CD4-positive, alpha-beta T cell treated with Interleukin-4 for 4 hours (primary cell): ENCODE data around the gene SAP130.

ENCODE experiments used
- DNase-seq: peaks from one replicate; pipeline ENCODE4 v3.0.0-alpha.2; 2020

Gene SAP130

GRCh38 chr2:128024816-128025215 is 3.0 kb downstream of the SAP130 start:
- no peak for DNase-seq

GRCh38 chr2:128017561-128017960 is 10.3 kb downstream of the SAP130 start:
- no peak for DNase-seq

- DNase-seq: no peak
Measured at GRCh38 chr2:128016620-128017019, 11.2 kb downstream of the SAP130 start.

GRCh38 chr2:128012698-128013097 is 15.2 kb downstream of the SAP130 start:
- DNase-seq: no peak

- no peak for DNase-seq
Measured at GRCh38 chr2:128008074-128008672, 19.7 kb downstream of the SAP130 start.

GRCh38 chr2:128004509-128004908 is 23.4 kb downstream of the SAP130 start:
- DNase-seq: no peak

- no peak for DNase-seq
Measured at GRCh38 chr2:128003463-128003862, 24.4 kb downstream of the SAP130 start.

GRCh38 chr2:127996160-127996559 is 31.7 kb downstream of the SAP130 start:
- no peak for DNase-seq

GRCh38 chr2:127995725-127996124 is 32.1 kb downstream of the SAP130 start:
- DNase-seq: no peak

- no peak for DNase-seq
Measured at GRCh38 chr2:127993659-127994058, 34.2 kb downstream of the SAP130 start.

GRCh38 chr2:127991742-127992141 is 36.1 kb downstream of the SAP130 start:
- DNase-seq: no peak

GRCh38 chr2:127986548-127987079 is 41.2 kb downstream of the SAP130 start:
- no peak for DNase-seq

GRCh38 chr2:127985735-127986134 is 42.1 kb downstream of the SAP130 start:
- DNase-seq: no peak

GRCh38 chr2:127985026-127985734 is 42.7 kb downstream of the SAP130 start:
- no peak for DNase-seq

- no peak for DNase-seq
Measured at GRCh38 chr2:127984551-127984950, 43.3 kb downstream of the SAP130 start.

- DNase-seq: no peak
Measured at GRCh38 chr2:127969446-127969845, 58.4 kb downstream of the SAP130 start.

GRCh38 chr2:127968610-127969339 is 59.1 kb downstream of the SAP130 start:
- DNase-seq: no peak

GRCh38 chr2:127961729-127962128 is 66.1 kb downstream of the SAP130 start:
- no peak for DNase-seq

- no peak for DNase-seq
Measured at GRCh38 chr2:127957240-127957639, 70.6 kb downstream of the SAP130 start.

- no peak for DNase-seq
Measured at GRCh38 chr2:127954857-127955256, 73.0 kb downstream of the SAP130 start.

- no peak for DNase-seq
Measured at GRCh38 chr2:127953849-127954248, 74.0 kb downstream of the SAP130 start.

GRCh38 chr2:127953128-127953718 is 74.6 kb downstream of the SAP130 start:
- DNase-seq: no peak

- DNase-seq: no peak
Measured at GRCh38 chr2:127951026-127951425, 76.8 kb downstream of the SAP130 start.
